WTC11 (cell line): ENCODE data around the gene IL17RA. TPM values are rescaled to one million over a fixed set of nuclear protein-coding genes. Genes with fewer than 3 reads are reported as not detected.

Experiments
- ATAC-seq: fragments of 200-7000 bp; cut with Tn5 transposase; 2 replicates; pipeline ENCODE4 v1.10.0; 2021; ENCODE audit warnings: mild to moderate bottlenecking, moderate library complexity
- CTCF ChIA-PET: fragments of 300-600 bp; sonication (Branson Sonifier 250); formaldehyde crosslinking; loops from one replicate; lab custom pipeline; 2021; ENCODE audit warnings: antibody characterized with exemption; lab: Charles Lee
- POLR2A ChIA-PET: fragments of 350-600 bp; sonication (Branson Sonifier 250); formaldehyde crosslinking; loops from one replicate; lab custom pipeline; 2021; ENCODE audit warnings: antibody characterized with exemption; lab: Charles Lee
- DNase-seq: peaks from one replicate; pipeline ENCODE4 v3.0.0; 2021; ENCODE audit warnings: low spot score
- H3K27ac Mint-ChIP-seq: 2 replicates; pipeline ENCODE4 v1.8.0; 2021; ENCODE audit warnings: mixed read lengths
- H3K27me3 Mint-ChIP-seq: 2 replicates; pipeline ENCODE4 v1.8.0; 2021; ENCODE audit warnings: low read depth, mild to moderate bottlenecking, moderate library complexity, mixed read lengths
- H3K36me3 Mint-ChIP-seq: 2 replicates; pipeline ENCODE4 v1.8.0; 2021; ENCODE audit warnings: mixed read lengths
- H3K4me1 Mint-ChIP-seq: 2 replicates; pipeline ENCODE4 v1.8.0; 2022; ENCODE audit warnings: mixed read lengths
- H3K4me3 Mint-ChIP-seq: 2 replicates; pipeline ENCODE4 v1.8.0; 2021; ENCODE audit warnings: mild to moderate bottlenecking, moderate library complexity, mixed read lengths
- H3K9me3 Mint-ChIP-seq: 2 replicates; pipeline ENCODE4 v1.8.0; 2021; ENCODE audit warnings: mixed read lengths
- ATF1 ChIP-seq: sonication (generic); formaldehyde crosslinking; IDR thresholded peaks from 2 replicates; pipeline ENCODE4 v1.8.1; 2023; ENCODE audit warnings: mild to moderate bottlenecking, moderate library complexity, missing genetic modification reagents
- GTF2I ChIP-seq: fragments of 250-450 bp; sonication (Bioruptor Pico); conservative IDR thresholded peaks from 2 replicates; pipeline ENCODE4 v1.4.0; 2021; ENCODE audit warnings: mild to moderate bottlenecking
- NR3C1 ChIP-seq: sonication (generic); formaldehyde crosslinking; conservative IDR thresholded peaks from 2 replicates; pipeline ENCODE4 v1.8.1; 2023; ENCODE audit warnings: low read depth, mild to moderate bottlenecking, missing genetic modification reagents
- ZBTB21 ChIP-seq: sonication (generic); formaldehyde crosslinking; IDR thresholded peaks from 2 replicates; pipeline ENCODE4 v1.8.1; 2023; ENCODE audit warnings: mild to moderate bottlenecking, missing genetic modification reagents, borderline replicate concordance
- ZNF219 ChIP-seq: sonication (generic); formaldehyde crosslinking; IDR thresholded peaks from 2 replicates; pipeline ENCODE4 v1.8.0; 2023; ENCODE audit warnings: missing genetic modification reagents, mild to moderate bottlenecking, borderline replicate concordance
- total RNA-seq: library from RNA; stranded (reverse); gene quantifications from 3 replicates; pipeline ENCODE4 v1.2.3, GENCODE V29; 2021
- TF ChIP-seq, protein P1 (sequence below): sonication (generic); formaldehyde crosslinking; IDR thresholded peaks from 2 replicates; pipeline ENCODE4 v1.8.0; 2022; ENCODE audit warnings: mild to moderate bottlenecking, missing genetic modification reagents
- TF ChIP-seq, protein P2 (sequence below): fragments of 200-600 bp; IDR thresholded peaks from 2 replicates; pipeline ENCODE4 v1.8.0; 2022; ENCODE audit warnings: antibody characterized with exemption

Gene IL17RA
- total RNA-seq, 1 experiment from 2014 or later, result 7.9 TPM

DNA sequence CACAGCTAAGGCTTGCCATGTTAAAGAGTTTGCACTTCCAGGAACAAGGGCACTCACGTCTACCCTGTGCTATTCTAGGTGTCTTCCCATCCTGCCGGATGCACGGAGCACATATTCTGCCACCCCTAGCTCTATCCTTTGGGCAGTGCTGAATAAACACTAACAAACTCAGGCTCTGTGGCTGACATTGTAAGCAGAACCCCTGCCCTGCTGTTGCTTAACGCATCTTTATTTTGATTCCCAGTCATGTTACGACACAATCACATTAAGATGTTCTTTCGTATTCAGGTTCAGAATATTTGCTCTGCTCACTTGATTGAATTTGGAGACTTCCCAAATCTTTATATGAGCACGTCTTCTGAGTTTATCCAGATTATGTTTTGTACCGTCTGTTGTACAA lies 77.9 kb downstream of the IL17RA start (continued):
- TF ChIP-seq, protein P1, sequence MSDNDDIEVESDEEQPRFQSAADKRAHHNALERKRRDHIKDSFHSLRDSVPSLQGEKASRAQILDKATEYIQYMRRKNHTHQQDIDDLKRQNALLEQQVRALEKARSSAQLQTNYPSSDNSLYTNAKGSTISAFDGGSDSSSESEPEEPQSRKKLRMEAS, result no peak
- TF ChIP-seq ZNF219 (no peak), ATF1 (CRISPR knock-in tag) (no peak), NR3C1 (CRISPR knock-in tag) (no peak)

DNA sequence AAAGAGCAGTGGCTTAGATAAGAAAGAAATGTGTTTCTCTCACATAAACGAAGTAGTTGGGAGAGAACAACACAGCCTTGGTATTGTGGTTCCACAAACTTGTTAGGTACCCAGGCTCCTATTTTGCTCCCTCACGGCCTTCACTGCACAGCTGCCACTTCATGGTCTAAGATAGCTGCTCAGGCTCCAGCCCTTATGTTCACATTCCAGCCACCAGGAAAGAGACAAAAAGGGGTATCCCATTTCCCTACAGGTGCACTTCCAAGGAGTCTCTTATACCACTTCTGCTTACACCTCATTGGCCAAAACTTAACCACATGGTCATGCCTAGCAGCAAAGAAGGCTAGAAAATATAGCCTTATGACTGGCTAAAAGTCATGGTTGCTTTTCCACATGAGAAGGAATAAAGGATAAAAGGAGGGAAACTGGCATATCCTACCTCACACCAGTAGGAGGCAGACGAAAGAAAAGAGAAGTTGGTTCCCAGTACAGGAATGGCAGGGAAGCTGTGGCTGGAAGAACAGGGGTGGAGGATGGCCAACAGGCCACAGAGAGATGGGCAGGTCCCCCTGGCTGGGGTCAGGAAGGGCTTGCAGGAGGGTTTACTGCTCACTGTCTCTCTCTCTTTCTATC lies 79.7 kb downstream of the IL17RA start:
- H3K36me3 Mint-ChIP-seq, result no peaks in the 10 kb centered on the region
- H3K9me3 Mint-ChIP-seq, result no peaks in the 10 kb centered on the region
- ChIA-PET POLR2A (no interaction called here), CTCF (interaction anchor here (0.6 to 2.0 kb wide), 29 partner anchors 10 to 621 kb away, joined by 3 to 12 read pairs (median 4); no protein-coding TSS in a partner anchor)
- DNase-seq (peak; percentile 21), ATAC-seq (peak; percentile 81)
- H3K4me3 Mint-ChIP-seq, result no peak overlapping the region
- no peak for TF ChIP-seq ZBTB21
- TF ChIP-seq GTF2I, result 0 out of 2 replicates have a peak, but pooled peaks have one; percentile 50
- TF ChIP-seq, protein P2, sequence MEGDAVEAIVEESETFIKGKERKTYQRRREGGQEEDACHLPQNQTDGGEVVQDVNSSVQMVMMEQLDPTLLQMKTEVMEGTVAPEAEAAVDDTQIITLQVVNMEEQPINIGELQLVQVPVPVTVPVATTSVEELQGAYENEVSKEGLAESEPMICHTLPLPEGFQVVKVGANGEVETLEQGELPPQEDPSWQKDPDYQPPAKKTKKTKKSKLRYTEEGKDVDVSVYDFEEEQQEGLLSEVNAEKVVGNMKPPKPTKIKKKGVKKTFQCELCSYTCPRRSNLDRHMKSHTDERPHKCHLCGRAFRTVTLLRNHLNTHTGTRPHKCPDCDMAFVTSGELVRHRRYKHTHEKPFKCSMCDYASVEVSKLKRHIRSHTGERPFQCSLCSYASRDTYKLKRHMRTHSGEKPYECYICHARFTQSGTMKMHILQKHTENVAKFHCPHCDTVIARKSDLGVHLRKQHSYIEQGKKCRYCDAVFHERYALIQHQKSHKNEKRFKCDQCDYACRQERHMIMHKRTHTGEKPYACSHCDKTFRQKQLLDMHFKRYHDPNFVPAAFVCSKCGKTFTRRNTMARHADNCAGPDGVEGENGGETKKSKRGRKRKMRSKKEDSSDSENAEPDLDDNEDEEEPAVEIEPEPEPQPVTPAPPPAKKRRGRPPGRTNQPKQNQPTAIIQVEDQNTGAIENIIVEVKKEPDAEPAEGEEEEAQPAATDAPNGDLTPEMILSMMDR, result peak; percentile 44
- H3K4me1 Mint-ChIP-seq, result peaks cover 6% of the 10 kb centered on the region
- peaks cover 8% of the 10 kb centered on the region for H3K27me3 Mint-ChIP-seq
- H3K27ac Mint-ChIP-seq, result no peak overlapping the region

Other genes starting within 250 kb of the IL17RA start
- 0.09 to 0.16 TPM in 2 of 3 replicates, not detected in the other for gene GAB4, start 76.8 kb upstream of the IL17RA start, total RNA-seq
- gene TMEM121B, start 36.4 kb downstream of the IL17RA start, total RNA-seq, result 7.5 to 8.3 TPM (median 7.7 TPM) in 3 replicates
- gene HDHD5, start 74.3 kb downstream of the IL17RA start, total RNA-seq, result 84.0 to 114 TPM (median 110 TPM) in 3 replicates
- 20.0 to 22.3 TPM (median 21.6 TPM) in 3 replicates for gene ADA2, start 134.4 kb downstream of the IL17RA start, total RNA-seq